IMR-90 (cell line): ENCODE data around the gene LIPH. TPM values are rescaled to one million over a fixed set of nuclear protein-coding genes. Genes with fewer than 3 reads are reported as not detected.

Experiments
- ATAC-seq: fragments of 200-7000 bp; cut with Tn5 transposase; 2 replicates; pipeline ENCODE4 v1.9.1; 2020; ENCODE audit warnings: low read depth, mild to moderate bottlenecking, moderate library complexity
- BruUV-seq: library from RNA; stranded (reverse); fragments of 400-500 nt; replicated peaks from 2 replicates; lab custom pipeline; 2021; lab: Mats Ljungman, UMichigan
- CTCF ChIA-PET: fragments of 300-600 bp; formaldehyde crosslinking; extraction: SDS; loops from one replicate; lab custom pipeline; 2021; ENCODE audit warnings: antibody characterized with exemption; lab: Yijun Ruan, JAX
- POLR2A ChIA-PET: fragments of 300-600 bp; sonication (Branson Sonifier 250); formaldehyde crosslinking; loops from one replicate; lab custom pipeline; 2022; ENCODE audit warnings: antibody characterized with exemption; ENCODE audit not compliant: unreplicated experiment; lab: Charles Lee
- DNase-seq: peaks from one replicate; pipeline ENCODE4 v3.0.0; 2013
- H2AFZ ChIP-seq: replicated peaks from 2 replicates; pipeline ENCODE3; 2013; ENCODE audit warnings: low read length, mild to moderate bottlenecking; ENCODE audit not compliant: poor library complexity
- H2AK5ac ChIP-seq: 2 replicates; pipeline ENCODE4 v1.6.1; 2013; ENCODE audit warnings: low read depth, low read length, inconsistent platforms
- H2AK9ac ChIP-seq: replicated peaks from 2 replicates; pipeline ENCODE3; 2013; ENCODE audit warnings: mild to moderate bottlenecking, low read depth, low read length, moderate library complexity; ENCODE audit not compliant: poor library complexity
- H2BK120ac ChIP-seq: 2 replicates; pipeline ENCODE4 v1.6.1; 2013; ENCODE audit warnings: low read depth, low read length, inconsistent platforms
- H2BK15ac ChIP-seq: 3 replicates; pipeline ENCODE4 v1.6.1; 2013; ENCODE audit warnings: low read depth, low read length, inconsistent platforms
- H2BK20ac ChIP-seq: 2 replicates; pipeline ENCODE4 v1.6.1; 2013; ENCODE audit warnings: low read depth, mild to moderate bottlenecking, inconsistent platforms, low read length, moderate library complexity
- H2BK5ac ChIP-seq: 2 replicates; pipeline ENCODE4 v1.6.1; 2013; ENCODE audit warnings: mild to moderate bottlenecking, low read depth, low read length, inconsistent platforms; ENCODE audit not compliant: poor library complexity, severe bottlenecking
- H3K14ac ChIP-seq: replicated peaks from 2 replicates; pipeline ENCODE4 v1.6.1; 2013; ENCODE audit warnings: low read depth, low read length, inconsistent platforms
- H3K18ac ChIP-seq: 2 replicates; pipeline ENCODE4 v1.6.1; 2013; ENCODE audit warnings: low read depth, low read length, control low read depth
- H3K23ac ChIP-seq: 2 replicates; pipeline ENCODE4 v1.6.1; 2013; ENCODE audit warnings: low read depth, low read length, inconsistent platforms
- H3K27ac ChIP-seq: 2 replicates; pipeline ENCODE4 v1.5.1; 2013; ENCODE audit warnings: mild to moderate bottlenecking, control low read depth, low read length; ENCODE audit not compliant: insufficient read depth
- H3K27me3 ChIP-seq: 2 replicates; pipeline ENCODE4 v1.6.1; 2013; ENCODE audit warnings: low read length; ENCODE audit not compliant: control insufficient read depth, insufficient read depth
- H3K36me3 ChIP-seq: 2 replicates; pipeline ENCODE4 v1.6.1; 2013; ENCODE audit warnings: low read length, mixed read lengths; ENCODE audit not compliant: control insufficient read depth, insufficient read depth
- H3K4ac ChIP-seq: 2 replicates; pipeline ENCODE4 v1.6.1; 2013; ENCODE audit warnings: low read depth, low read length, inconsistent platforms
- H3K4me1 ChIP-seq: 2 replicates; pipeline ENCODE4 v1.6.1; 2013; ENCODE audit warnings: low read length, mixed read lengths; ENCODE audit not compliant: control insufficient read depth, insufficient read depth
- H3K4me2 ChIP-seq: 2 replicates; pipeline ENCODE4 v1.6.1; 2013; ENCODE audit warnings: low read depth, mild to moderate bottlenecking, control low read depth, low read length, moderate library complexity
- H3K4me3 ChIP-seq: 2 replicates; pipeline ENCODE4 v1.5.1; 2013; ENCODE audit warnings: low read depth, mild to moderate bottlenecking, control low read depth, low read length, moderate library complexity; ENCODE audit not compliant: insufficient read depth
- H3K56ac ChIP-seq: 2 replicates; pipeline ENCODE4 v1.6.1; 2013; ENCODE audit warnings: low read length, inconsistent platforms; ENCODE audit not compliant: insufficient read depth; ENCODE audit errors: extremely low read depth
- H3K79me1 ChIP-seq, 2 experiments: 2 replicates each; pipeline ENCODE4 v1.6.1; 2013; ENCODE audit warnings: low read length in 2 of 2, inconsistent platforms in 1 of 2, low read depth in 1 of 2
- H3K9ac ChIP-seq: 2 replicates; pipeline ENCODE4 v1.6.1; 2013; ENCODE audit warnings: low read depth, low read length, control low read depth
- H3K9me1 ChIP-seq: 2 replicates; pipeline ENCODE4 v1.6.1; 2013; ENCODE audit warnings: low read length, inconsistent platforms; ENCODE audit not compliant: insufficient read depth
- H3K9me3 ChIP-seq: 2 replicates; pipeline ENCODE4 v1.6.1; 2013; ENCODE audit warnings: low read length; ENCODE audit not compliant: control insufficient read depth, insufficient read depth
- H4K20me1 ChIP-seq: 2 replicates; pipeline ENCODE4 v1.6.1; 2013; ENCODE audit warnings: low read length, inconsistent platforms; ENCODE audit not compliant: insufficient read depth
- H4K5ac ChIP-seq: 2 replicates; pipeline ENCODE4 v1.6.1; 2013; ENCODE audit warnings: mild to moderate bottlenecking, low read depth, low read length, control low read depth
- H4K8ac ChIP-seq, 2 experiments: 2 replicates each; pipeline ENCODE4 v1.6.1; 2013; ENCODE audit warnings: low read depth in 2 of 2, low read length in 2 of 2, control low read depth in 1 of 2, inconsistent platforms in 1 of 2
- H4K91ac ChIP-seq: 2 replicates; pipeline ENCODE4 v1.6.1; 2013; ENCODE audit warnings: low read depth, low read length, inconsistent platforms; ENCODE audit not compliant: insufficient read depth
- CEBPB ChIP-seq: IDR thresholded peaks from 2 replicates; pipeline ENCODE4 v1.6.1; 2012; ENCODE audit warnings: low read depth, low read length, improper control_type of control experiment
- MAZ ChIP-seq: IDR thresholded peaks from 2 replicates; pipeline ENCODE4 v1.6.1; 2012; ENCODE audit warnings: low read depth, mild to moderate bottlenecking, low read length, improper control_type of control experiment, moderate library complexity, borderline replicate concordance
- MXI1 ChIP-seq: IDR thresholded peaks from 2 replicates; pipeline ENCODE4 v1.6.1; 2012; ENCODE audit warnings: low read depth, mild to moderate bottlenecking, low read length, moderate library complexity, borderline replicate concordance
- WGBS, 2 experiments: methylation state at CpG; one replicate each; pipeline versions ENCODE4 v1.1.5 to v1.1.7; 2013; ENCODE audit warnings: missing lambda C conversion rate in 2 of 2; ENCODE audit not compliant: insufficient read length in 1 of 2; ENCODE audit errors: extremely low coverage in 2 of 2; 5-methylcytosine and 5-hydroxymethylcytosine counted together
- dilution Hi-C: fragments of 300-500 bp; cut with HindIII; formaldehyde crosslinking; loops from one replicate; pipeline ENCODE4 v1.14.3; 2018; ENCODE audit warnings: low sequenced_read_pairs; ENCODE audit not compliant: unreplicated experiment
- in situ Hi-C: fragments of 300-500 bp; cut with MboI; formaldehyde crosslinking; loops from 3 replicates; pipeline ENCODE4 v1.14.3; 2019; ENCODE audit warnings: low sequenced_read_pairs, inconsistent platforms, mixed read lengths
- intact Hi-C: fragments of 100-400 bp; cut with micrococcal nuclease; formaldehyde crosslinking; loops from 2 replicates; pipeline ENCODE4 v1.10.0; 2022
- polyA plus RNA-seq, 3 experiments: library from polyadenylated mRNA; depleted of rRNA; stranded (reverse); fragments of >200 nt; gene quantifications; 2 replicates each; pipeline ENCODE4 v1.2.3, GENCODE V29; 2012; ENCODE audit warnings: low replicate concordance in 1 of 3
- total RNA-seq: library from RNA; depleted of rRNA; stranded (reverse); fragments of >200 nt; gene quantifications from 2 replicates; pipeline ENCODE4 v1.2.3, GENCODE V29; 2012

Gene LIPH
- total and polyA plus RNA-seq, 2 of the 4 experiments (the other 2 are of a cell fraction), result 0.27 to 0.36 TPM

GRCh38 chr3:185534511-185534910 lies 17.9 kb downstream of the LIPH start:
- peak; percentile 66 for TF ChIP-seq CEBPB
- no peak for TF ChIP-seq MAZ
- no peak for TF ChIP-seq MXI1
- Histone ChIP-seq H2BK120ac (no peak overlapping the region), H3K4me3 (no peak overlapping the region), H3K36me3 (no peaks in the 10 kb centered on the region), H3K4ac (no peak overlapping the region), H2BK15ac (no peak overlapping the region), H2AFZ (no peak overlapping the region), H2BK5ac (no peak overlapping the region), H3K18ac (no peak overlapping the region), H3K9ac (no peak overlapping the region), H2AK9ac (no peak overlapping the region), H3K14ac (no peak overlapping the region), H4K20me1 (no peaks in the 10 kb centered on the region), H3K4me2 (no peak overlapping the region), H2AK5ac (no peak overlapping the region), H3K4me1 (no peaks in the 10 kb centered on the region), H4K8ac (no peak overlapping the region), H4K5ac (no peak overlapping the region), H3K9me3 (no peaks in the 10 kb centered on the region), H3K56ac (no peak overlapping the region), H3K27me3 (no peaks in the 10 kb centered on the region), H3K27ac (no peak overlapping the region), H2BK20ac (no peak overlapping the region), H4K91ac (no peak overlapping the region), H3K9me1 (no peaks in the 10 kb centered on the region; the same call in 1 of the 2 replicates), H3K23ac (no peak overlapping the region), H3K79me1 (no peaks in the 10 kb centered on the region)
- dilution Hi-C loops (no loop called here), intact Hi-C loops (no loop called here), in situ Hi-C loops (no loop called here)
- ATAC-seq (peak; percentile 35; the same call in 1 of the 2 replicates), DNase-seq (peak; percentile 56)
- BruUV-seq, result no TSS peak
- POLR2A ChIA-PET, result no interaction called here
- CTCF ChIA-PET, result interaction anchor here (0.6 kb wide), 1 partner anchor 20 kb away, joined by 3 read pairs; no protein-coding TSS in a partner anchor
- no CpG with 5 or more reads among the region's 2 CpGs for WGBS, 2 experiments
